Large intestine (tissue), 3 donors: ENCODE data around the gene ART1. TPM values are rescaled to one million over a fixed set of nuclear protein-coding genes. Genes with fewer than 3 reads are reported as not detected.
A peak's percentile ranks its signal among the peaks of the same experiment; 100 is the strongest.

Experiments used
- DNase-seq, 2 donors: peaks; one replicate each; pipeline versions ENCODE4 v3.0.0 to v3.0.0-alpha.2; 2013
- H3K27ac ChIP-seq: one replicate; pipeline ENCODE4 v1.5.1; 2013; ENCODE audit warnings: low read length
- H3K27me3 ChIP-seq: 2 replicates; pipeline ENCODE4 v1.6.1; 2013; ENCODE audit warnings: low read length; ENCODE audit not compliant: control insufficient read depth, insufficient read depth
- H3K36me3 ChIP-seq: 2 replicates; pipeline ENCODE4 v1.6.1; 2013; ENCODE audit warnings: low read length; ENCODE audit not compliant: control insufficient read depth, insufficient read depth
- H3K4me1 ChIP-seq: one replicate; pipeline ENCODE4 v1.6.1; 2013; ENCODE audit warnings: low read length; ENCODE audit not compliant: control insufficient read depth, insufficient read depth
- H3K4me3 ChIP-seq: one replicate; pipeline ENCODE4 v1.5.1; 2013; ENCODE audit warnings: low read length
- H3K9me3 ChIP-seq: one replicate; pipeline ENCODE4 v1.6.1; 2013; ENCODE audit warnings: mild to moderate bottlenecking, low read depth, low read length, moderate library complexity; ENCODE audit not compliant: control insufficient read depth
- WGBS: methylation state at CpG from one replicate; pipeline ENCODE4 v1.1.5; 2013; ENCODE audit warnings: low lambda C conversion rate; ENCODE audit not compliant: insufficient coverage; 5-methylcytosine and 5-hydroxymethylcytosine counted together
- polyA plus RNA-seq: library from polyadenylated mRNA; unstranded; fragments of 120-200 nt; gene quantifications from one replicate; pipeline ENCODE4 v1.2.1, GENCODE V29; 2013

The ART1 gene
- polyA plus RNA-seq, 1 donor: not detected

DNA sequence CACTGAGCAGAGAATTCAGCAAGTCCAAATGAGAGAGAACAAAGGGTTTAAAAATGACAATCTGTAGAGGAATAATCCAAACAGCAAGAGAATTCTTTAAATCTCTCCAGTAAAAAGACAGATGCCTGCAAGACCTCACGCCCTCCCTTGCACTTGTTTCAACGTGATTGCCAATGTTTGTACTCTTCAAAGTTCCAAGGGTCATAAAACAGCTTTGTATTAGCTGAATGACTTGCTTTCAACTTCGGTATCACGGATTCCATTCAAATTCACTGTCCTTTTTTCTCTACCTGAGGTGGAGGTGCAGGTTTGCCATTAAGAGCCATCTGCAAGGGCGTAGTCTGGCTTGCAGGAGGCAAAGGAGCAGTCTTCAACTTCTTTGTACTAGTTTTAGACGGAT, 67.3 kb downstream of the ART1 start:
- H3K4me3 ChIP-seq: no peak overlapping the region
- no CpG with 5 or more reads among the region's 6 CpGs for WGBS
- H3K9me3 ChIP-seq: no peaks in the 10 kb centered on the region
- DNase-seq: peak in 1 of 2 donors; percentile 50
- H3K27ac ChIP-seq: no peak overlapping the region
- no peaks in the 10 kb centered on the region for H3K27me3 ChIP-seq
- peaks cover 7% of the 10 kb centered on the region for H3K4me1 ChIP-seq
- H3K36me3 ChIP-seq: peaks cover 81% of the 10 kb centered on the region

Other genes with a start within 250 kb of the ART1 start
- 0.25 TPM for gene ART5, start 3.1 kb upstream of the ART1 start, polyA plus RNA-seq
- 2.4 TPM for gene CHRNA10, start 26.3 kb downstream of the ART1 start, polyA plus RNA-seq
- gene NUP98, start 152.4 kb downstream of the ART1 start, polyA plus RNA-seq: 54.8 TPM
- 144 TPM for gene PGAP2, start 163.4 kb downstream of the ART1 start, polyA plus RNA-seq
- gene RHOG, start 195.8 kb downstream of the ART1 start, polyA plus RNA-seq: 48.9 TPM
- 24.9 TPM for gene STIM1, start 210.5 kb downstream of the ART1 start, polyA plus RNA-seq